Activated naive CD8-positive, alpha-beta T cell treated with anti-CD3 and anti-CD28 coated beads for 36 hours (primary cell): Measurements from ENCODE around the gene RALGPS1. TPM values are rescaled to one million over a fixed set of nuclear protein-coding genes. Genes with fewer than 3 reads are reported as not detected.

Experiments used
- DNase-seq: peaks from one replicate; pipeline ENCODE4 v3.0.0; 2021
- H3K27ac Mint-ChIP-seq: one replicate; pipeline ENCODE4 v1.8.0; 2022; ENCODE audit warnings: mild to moderate bottlenecking, moderate library complexity, mixed read lengths
- H3K27me3 Mint-ChIP-seq: one replicate; pipeline ENCODE4 v1.8.0; 2022; ENCODE audit warnings: mild to moderate bottlenecking, mixed read lengths
- H3K36me3 Mint-ChIP-seq: one replicate; pipeline ENCODE4 v1.8.0; 2021; ENCODE audit warnings: mild to moderate bottlenecking, mixed read lengths
- H3K4me1 Mint-ChIP-seq: one replicate; pipeline ENCODE4 v1.8.0; 2021; ENCODE audit warnings: mixed read lengths
- H3K4me3 Mint-ChIP-seq: one replicate; pipeline ENCODE4 v1.8.0; 2022; ENCODE audit warnings: mild to moderate bottlenecking, moderate library complexity, mixed read lengths
- H3K9me3 Mint-ChIP-seq: one replicate; pipeline ENCODE4 v1.8.0; 2022; ENCODE audit warnings: mixed read lengths
- total RNA-seq, 2 experiments: library from RNA; stranded (reverse); gene quantifications; one replicate each; pipeline ENCODE4 v1.2.3, GENCODE V29; 2021

The RALGPS1 gene
- total RNA-seq, 2 experiments from 2014 or later, result 0.56 to 1.1 TPM

DNA sequence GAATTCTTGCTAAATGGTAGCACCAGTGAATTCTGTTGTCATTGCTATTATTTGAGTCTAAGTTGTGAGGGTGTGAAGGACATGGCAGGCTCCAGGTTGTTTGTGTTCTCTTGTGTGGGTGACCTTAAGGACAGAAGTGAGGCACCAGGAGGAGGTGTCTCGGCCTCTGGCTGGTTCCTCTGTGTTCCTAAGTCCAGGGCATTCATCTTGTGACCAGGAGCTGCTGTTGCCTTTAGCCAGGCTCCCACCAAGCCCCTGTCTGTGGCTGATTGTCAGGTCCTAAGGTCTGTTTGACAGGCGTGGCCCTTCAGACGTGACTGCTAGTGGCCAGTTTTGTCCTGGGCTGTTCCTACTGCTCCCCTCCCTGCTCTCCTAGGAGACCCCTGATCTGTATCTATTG is 118.5 kb downstream of the RALGPS1 start:
- Mint-ChIP-seq H3K27me3 (no peaks in the 10 kb centered on the region), H3K27ac (no peak overlapping the region), H3K4me1 (no peaks in the 10 kb centered on the region), H3K36me3 (peaks cover 2% of the 10 kb centered on the region), H3K9me3 (no peaks in the 10 kb centered on the region), H3K4me3 (no peak overlapping the region)
- no peak for DNase-seq

DNA sequence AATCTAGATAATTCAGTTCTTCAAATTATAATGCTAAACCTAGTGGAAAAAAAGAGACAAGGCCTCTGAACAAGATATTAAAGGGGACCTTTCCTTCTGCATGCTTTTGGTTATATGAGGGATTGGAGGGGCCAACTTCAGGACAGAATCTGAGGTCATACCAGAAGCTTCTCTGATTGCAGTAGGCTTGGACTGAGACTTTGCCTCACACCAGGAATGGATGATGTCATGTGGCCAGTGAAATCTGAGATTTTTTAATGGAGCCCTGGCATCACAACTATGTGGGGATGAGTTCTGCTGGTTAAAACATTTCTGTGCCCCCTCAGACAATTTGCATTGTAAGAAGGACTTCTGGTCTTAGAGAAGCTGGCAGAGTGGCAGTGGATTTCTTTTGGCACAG is 119.2 kb downstream of the RALGPS1 start:
- Mint-ChIP-seq H3K9me3 (no peaks in the 10 kb centered on the region), H3K27me3 (no peaks in the 10 kb centered on the region), H3K4me1 (no peaks in the 10 kb centered on the region), H3K4me3 (no peak overlapping the region), H3K27ac (no peak overlapping the region), H3K36me3 (peaks cover 2% of the 10 kb centered on the region)
- no peak for DNase-seq

DNA sequence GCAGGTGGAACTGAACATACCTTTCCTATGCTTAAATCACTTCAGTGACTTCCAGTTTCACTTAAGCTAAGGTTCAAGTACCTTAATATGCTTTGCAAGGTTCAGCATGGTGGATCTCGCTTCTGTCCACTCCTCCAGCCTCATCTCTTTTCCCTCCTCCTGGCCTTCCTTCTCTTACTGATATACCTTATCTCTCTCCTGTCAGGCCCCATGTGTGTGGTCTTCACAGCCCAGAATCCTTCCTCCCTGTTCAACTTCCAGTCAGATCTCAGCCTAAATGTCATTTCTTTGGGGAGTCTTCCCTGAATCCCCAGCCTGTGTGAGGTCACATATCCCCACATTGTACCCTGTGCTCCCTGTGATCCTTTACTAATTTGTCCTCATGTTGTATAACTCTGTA is 120.1 kb downstream of the RALGPS1 start:
- no peaks in the 10 kb centered on the region for H3K4me1 Mint-ChIP-seq
- no peaks in the 10 kb centered on the region for H3K9me3 Mint-ChIP-seq
- peaks cover 2% of the 10 kb centered on the region for H3K36me3 Mint-ChIP-seq
- H3K27me3 Mint-ChIP-seq, result no peaks in the 10 kb centered on the region
- no peak for DNase-seq
- no peak overlapping the region for H3K27ac Mint-ChIP-seq
- H3K4me3 Mint-ChIP-seq, result no peak overlapping the region

DNA sequence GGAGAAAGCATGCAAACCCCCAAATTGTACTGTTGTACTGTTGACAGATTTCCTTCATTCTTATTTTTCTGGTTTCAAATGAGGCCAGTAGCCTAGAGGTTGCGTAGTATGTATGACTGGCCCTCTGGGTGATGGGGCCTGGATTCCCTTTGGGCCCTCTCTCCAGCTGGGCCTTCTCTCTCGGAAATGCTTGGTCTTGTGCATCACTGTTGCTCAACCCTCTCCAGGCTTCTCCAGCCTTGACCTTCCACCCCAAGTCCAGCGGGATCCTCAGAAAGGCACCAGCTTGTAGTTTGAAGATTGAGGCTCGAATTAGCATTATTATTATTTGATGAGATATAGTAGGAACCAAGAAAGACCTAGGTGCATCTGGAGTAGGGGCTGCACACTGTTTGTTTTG is 120.8 kb downstream of the RALGPS1 start:
- Mint-ChIP-seq H3K27ac (no peak overlapping the region), H3K4me3 (no peak overlapping the region), H3K9me3 (no peaks in the 10 kb centered on the region), H3K27me3 (no peaks in the 10 kb centered on the region), H3K4me1 (no peaks in the 10 kb centered on the region), H3K36me3 (peaks cover 2% of the 10 kb centered on the region)
- DNase-seq, result no peak

DNA sequence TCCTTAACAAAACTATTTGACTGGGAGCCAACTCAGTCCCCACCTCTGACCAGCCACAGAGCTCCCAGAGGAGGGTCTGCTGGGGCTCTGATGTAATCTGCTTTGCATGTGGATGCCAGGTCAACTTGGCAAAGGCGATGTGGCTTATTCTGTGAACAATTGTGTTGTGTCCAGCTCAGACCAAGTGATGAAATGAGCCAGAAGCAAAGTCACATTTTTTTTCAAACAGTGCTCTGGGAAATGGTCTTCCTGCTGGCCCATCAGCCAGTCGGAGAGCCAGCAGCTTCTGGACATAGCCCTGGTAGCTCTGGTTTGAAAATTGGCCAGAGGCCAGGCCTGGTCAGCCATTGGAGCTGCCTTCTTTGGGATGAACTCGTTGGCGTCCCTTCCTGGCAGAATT is 121.4 kb downstream of the RALGPS1 start:
- no peak for DNase-seq
- no peaks in the 10 kb centered on the region for H3K9me3 Mint-ChIP-seq
- no peaks in the 10 kb centered on the region for H3K27me3 Mint-ChIP-seq
- peaks cover 2% of the 10 kb centered on the region for H3K36me3 Mint-ChIP-seq
- H3K4me1 Mint-ChIP-seq, result no peaks in the 10 kb centered on the region
- H3K4me3 Mint-ChIP-seq, result no peak overlapping the region
- H3K27ac Mint-ChIP-seq, result no peak overlapping the region

DNA sequence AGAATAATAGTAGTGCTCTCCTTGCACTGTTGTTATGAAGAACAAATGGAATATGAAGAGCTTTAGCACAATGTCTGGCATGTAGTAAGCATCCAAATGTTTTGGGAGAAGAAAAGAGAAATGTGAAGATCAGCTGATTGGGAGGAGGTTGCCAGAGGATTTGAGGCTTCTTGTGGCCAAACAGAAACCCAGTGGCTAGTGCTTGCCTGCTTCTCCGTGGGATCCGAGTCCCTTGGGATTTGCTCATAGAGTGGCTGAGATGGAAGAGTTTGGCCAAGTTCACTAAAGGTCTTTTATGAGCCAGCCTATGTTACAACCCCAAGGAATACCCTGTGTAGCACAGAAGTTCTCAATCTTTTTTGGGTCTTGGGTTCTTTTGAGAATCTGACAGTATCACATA is 121.9 kb downstream of the RALGPS1 start:
- H3K27ac Mint-ChIP-seq, result no peak overlapping the region
- H3K27me3 Mint-ChIP-seq, result no peaks in the 10 kb centered on the region
- H3K4me3 Mint-ChIP-seq, result no peak overlapping the region
- DNase-seq, result no peak
- peaks cover 2% of the 10 kb centered on the region for H3K36me3 Mint-ChIP-seq
- H3K9me3 Mint-ChIP-seq, result no peaks in the 10 kb centered on the region
- H3K4me1 Mint-ChIP-seq, result no peaks in the 10 kb centered on the region

DNA sequence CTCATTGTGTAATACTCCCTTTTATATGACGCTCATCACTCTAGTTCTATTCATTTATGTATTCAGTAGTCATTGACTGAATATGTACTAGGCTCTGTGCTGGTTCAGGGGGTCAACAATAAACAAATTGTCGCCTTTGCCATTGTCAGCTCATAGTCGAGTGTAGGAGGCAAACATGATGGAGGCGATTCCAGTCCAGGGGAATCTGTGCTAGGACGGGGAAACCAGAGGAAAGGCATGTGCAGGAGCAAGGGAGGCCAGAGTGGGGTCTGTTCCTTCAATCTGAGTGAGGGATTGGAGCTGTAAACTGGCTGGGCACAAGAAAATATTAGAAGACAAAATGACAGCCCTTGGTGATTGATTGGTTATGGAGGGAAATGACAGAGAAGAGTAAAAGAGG is 123.9 kb downstream of the RALGPS1 start:
- no peak for DNase-seq
- Mint-ChIP-seq H3K27ac (no peak overlapping the region), H3K36me3 (peaks cover 2% of the 10 kb centered on the region), H3K27me3 (no peaks in the 10 kb centered on the region), H3K9me3 (no peaks in the 10 kb centered on the region), H3K4me1 (no peaks in the 10 kb centered on the region), H3K4me3 (no peak overlapping the region)

GRCh38 chr9:127039492-127039891 is 124.9 kb downstream of the RALGPS1 start:
- DNase-seq, result no peak
- Mint-ChIP-seq H3K9me3 (no peaks in the 10 kb centered on the region), H3K27ac (no peak overlapping the region), H3K4me1 (no peaks in the 10 kb centered on the region), H3K4me3 (no peak overlapping the region), H3K27me3 (no peaks in the 10 kb centered on the region), H3K36me3 (peaks cover 2% of the 10 kb centered on the region)

DNA sequence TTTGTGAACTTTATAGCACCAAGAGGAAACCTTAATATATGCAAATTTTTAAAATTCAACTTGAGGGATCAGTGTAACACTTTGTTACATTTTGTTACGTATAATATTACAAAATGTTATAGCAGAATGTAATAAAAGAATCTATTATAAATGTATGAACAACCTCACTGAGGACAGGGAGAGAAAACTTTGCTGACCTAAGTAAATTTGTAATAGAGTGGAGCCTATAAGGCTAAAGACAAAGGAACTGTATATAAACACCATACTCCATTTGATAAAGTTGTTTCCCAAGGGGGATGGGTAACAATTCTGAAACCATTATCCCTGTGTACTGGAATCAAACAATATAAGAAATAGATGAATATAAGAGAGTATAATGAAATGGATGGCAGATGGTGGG is 130.6 kb downstream of the RALGPS1 start:
- H3K9me3 Mint-ChIP-seq, result no peaks in the 10 kb centered on the region
- no peak overlapping the region for H3K4me3 Mint-ChIP-seq
- DNase-seq, result no peak
- no peaks in the 10 kb centered on the region for H3K27me3 Mint-ChIP-seq
- peaks cover 8% of the 10 kb centered on the region for H3K4me1 Mint-ChIP-seq
- H3K27ac Mint-ChIP-seq, result no peak overlapping the region
- no peaks in the 10 kb centered on the region for H3K36me3 Mint-ChIP-seq

GRCh38 chr9:127047971-127048370 is 133.4 kb downstream of the RALGPS1 start:
- no peaks in the 10 kb centered on the region for H3K27me3 Mint-ChIP-seq
- peaks cover 8% of the 10 kb centered on the region for H3K4me1 Mint-ChIP-seq
- H3K9me3 Mint-ChIP-seq, result no peaks in the 10 kb centered on the region
- H3K4me3 Mint-ChIP-seq, result no peak overlapping the region
- no peak overlapping the region for H3K27ac Mint-ChIP-seq
- no peak for DNase-seq
- H3K36me3 Mint-ChIP-seq, result no peaks in the 10 kb centered on the region

DNA sequence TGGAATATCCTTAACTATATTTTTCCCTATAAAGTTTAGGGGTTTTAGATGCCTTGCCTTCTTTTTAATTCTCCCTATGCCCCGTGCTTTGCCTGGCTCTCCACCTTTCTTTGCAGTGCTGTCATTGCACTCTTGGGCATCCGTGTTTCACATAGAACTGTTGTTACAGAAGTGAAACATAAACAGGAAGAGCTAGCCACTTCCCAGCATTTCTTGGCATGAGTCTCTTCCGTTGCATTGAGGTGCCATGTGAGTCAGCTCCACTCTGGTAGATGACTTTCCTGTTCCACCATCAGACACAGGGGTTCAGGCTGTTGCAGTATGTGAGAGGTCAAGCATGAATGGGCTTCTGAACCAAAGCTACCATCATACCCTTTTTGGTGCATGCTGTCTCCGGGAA is 134.5 kb downstream of the RALGPS1 start:
- no peak overlapping the region for H3K4me3 Mint-ChIP-seq
- peaks cover 8% of the 10 kb centered on the region for H3K4me1 Mint-ChIP-seq
- H3K9me3 Mint-ChIP-seq, result no peaks in the 10 kb centered on the region
- H3K27ac Mint-ChIP-seq, result no peak overlapping the region
- no peaks in the 10 kb centered on the region for H3K36me3 Mint-ChIP-seq
- H3K27me3 Mint-ChIP-seq, result no peaks in the 10 kb centered on the region
- DNase-seq, result no peak

- no peak overlapping the region for H3K27ac Mint-ChIP-seq
- no peak overlapping the region for H3K4me3 Mint-ChIP-seq
- H3K27me3 Mint-ChIP-seq, result no peaks in the 10 kb centered on the region
- DNase-seq, result no peak
- H3K4me1 Mint-ChIP-seq, result peaks cover 8% of the 10 kb centered on the region
- no peaks in the 10 kb centered on the region for H3K9me3 Mint-ChIP-seq
- H3K36me3 Mint-ChIP-seq, result no peaks in the 10 kb centered on the region
These were observed 135.0 kb downstream of the RALGPS1 start for GRCh38 chr9:127049581-127049980.

DNA sequence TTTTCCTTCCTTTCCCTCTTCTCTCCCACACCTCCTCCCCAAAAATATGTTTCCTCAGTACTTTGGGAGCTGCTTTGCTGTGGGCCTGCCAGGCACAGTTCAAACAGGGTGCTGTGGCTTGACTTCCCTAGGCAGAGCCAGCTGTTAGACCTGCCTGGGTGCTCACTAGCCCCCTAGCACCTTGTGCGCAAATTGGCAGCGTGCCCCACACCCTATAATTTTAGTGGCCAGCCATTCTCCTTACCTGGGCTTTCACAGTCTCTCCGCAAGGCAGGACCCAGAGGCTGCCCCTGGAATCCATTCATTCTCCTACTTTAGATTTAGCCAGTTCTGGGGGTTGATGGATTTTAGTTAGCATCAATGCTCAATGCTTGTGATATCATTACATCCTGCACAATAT is 135.6 kb downstream of the RALGPS1 start:
- Mint-ChIP-seq H3K27me3 (no peaks in the 10 kb centered on the region), H3K36me3 (no peaks in the 10 kb centered on the region), H3K27ac (no peak overlapping the region), H3K9me3 (no peaks in the 10 kb centered on the region), H3K4me3 (no peak overlapping the region), H3K4me1 (peaks cover 8% of the 10 kb centered on the region)
- no peak for DNase-seq

DNA sequence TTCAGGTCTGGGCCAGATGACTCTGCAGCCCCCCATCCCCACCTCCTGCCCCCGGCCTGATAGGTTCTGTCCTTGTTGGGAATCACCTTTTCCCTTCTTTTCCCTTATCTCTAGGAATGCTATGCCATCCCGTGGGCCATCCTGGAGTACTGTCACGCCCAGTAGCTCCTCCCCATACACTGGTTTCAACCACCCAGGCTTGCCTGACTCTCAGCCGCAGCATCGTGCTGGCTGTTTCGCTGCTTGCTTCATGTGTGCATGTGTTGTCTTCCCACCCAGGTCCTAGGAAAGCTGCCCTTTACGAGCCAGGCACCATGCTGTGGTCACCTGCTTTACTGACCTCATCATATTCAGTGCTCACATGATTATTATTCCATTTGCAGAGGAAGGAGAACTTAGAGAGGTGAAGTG is 136.0 kb downstream of the RALGPS1 start:
- Mint-ChIP-seq H3K4me3 (no peak overlapping the region), H3K4me1 (peaks cover 8% of the 10 kb centered on the region), H3K36me3 (no peaks in the 10 kb centered on the region), H3K9me3 (no peaks in the 10 kb centered on the region), H3K27me3 (no peaks in the 10 kb centered on the region), H3K27ac (no peak overlapping the region)
- DNase-seq, result no peak

DNA sequence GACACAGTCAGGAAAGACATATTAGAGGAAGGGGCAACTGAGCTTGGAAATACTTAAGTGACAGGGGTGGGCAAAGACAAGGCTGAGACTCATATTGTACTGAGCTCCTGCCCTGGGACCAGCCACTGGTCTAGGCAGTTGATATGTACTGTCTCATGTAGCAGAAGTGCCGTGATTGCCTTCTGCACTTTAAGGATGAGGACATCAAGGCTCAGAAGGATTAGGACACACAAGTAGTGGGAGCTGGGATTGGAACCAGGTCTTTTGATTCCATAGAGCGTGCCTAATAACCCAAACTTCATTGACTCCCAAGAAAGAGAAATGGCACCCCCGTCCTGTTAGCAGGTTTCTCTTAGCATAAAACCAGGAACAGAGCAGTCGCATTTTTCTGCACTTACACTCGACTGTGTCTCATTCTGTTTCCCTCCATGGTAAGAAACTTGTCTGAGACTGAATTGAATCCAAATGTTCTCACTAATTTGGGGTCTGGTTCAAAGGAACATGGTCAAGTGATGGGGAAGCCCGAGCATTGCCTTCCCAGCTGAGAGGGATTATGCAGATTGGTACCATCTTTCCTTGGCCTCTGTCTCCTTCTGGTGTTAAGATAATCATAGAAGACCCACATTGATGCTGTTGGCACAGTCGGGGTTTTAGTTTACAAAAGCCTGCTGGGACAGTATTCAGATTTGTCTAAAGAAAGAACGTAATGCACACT is 137.5 kb downstream of the RALGPS1 start:
- Mint-ChIP-seq H3K9me3 (no peaks in the 10 kb centered on the region), H3K27ac (no peak overlapping the region)

GRCh38 chr9:127053057-127053821 is 138.7 kb downstream of the RALGPS1 start:
- H3K4me1 Mint-ChIP-seq, result peaks cover 5% of the 10 kb centered on the region

More for the DNA sequence above, 137.5 kb downstream of the RALGPS1 start:
- no peaks in the 10 kb centered on the region for H3K27me3 Mint-ChIP-seq
- no peaks in the 10 kb centered on the region for H3K36me3 Mint-ChIP-seq
- no peak for DNase-seq
- peaks cover 5% of the 10 kb centered on the region for H3K4me1 Mint-ChIP-seq
- no peak overlapping the region for H3K4me3 Mint-ChIP-seq

More at GRCh38 chr9:127053057-127053821, 138.7 kb downstream of the RALGPS1 start:
- Mint-ChIP-seq H3K27ac (no peak overlapping the region), H3K27me3 (no peaks in the 10 kb centered on the region), H3K36me3 (no peaks in the 10 kb centered on the region), H3K9me3 (no peaks in the 10 kb centered on the region), H3K4me3 (no peak overlapping the region)
- DNase-seq, result no peak
